Measurements from ENCODE around the gene PDE4D. TPM values are rescaled to one million over a fixed set of nuclear protein-coding genes. Genes with fewer than 3 reads are reported as not detected.

Gene PDE4D
- polyA plus RNA-seq, 1 donor, result 40.8 TPM

GRCh38 chr5:59130431-59130830 lies 763.1 kb downstream of the PDE4D start:
- no peak for DNase-seq

- no peak for DNase-seq
Observed at GRCh38 chr5:59128646-59129290, 764.8 kb downstream of the PDE4D start.

GRCh38 chr5:59126708-59127573 lies 766.6 kb downstream of the PDE4D start:
- DNase-seq, result peak; percentile 39

DNA sequence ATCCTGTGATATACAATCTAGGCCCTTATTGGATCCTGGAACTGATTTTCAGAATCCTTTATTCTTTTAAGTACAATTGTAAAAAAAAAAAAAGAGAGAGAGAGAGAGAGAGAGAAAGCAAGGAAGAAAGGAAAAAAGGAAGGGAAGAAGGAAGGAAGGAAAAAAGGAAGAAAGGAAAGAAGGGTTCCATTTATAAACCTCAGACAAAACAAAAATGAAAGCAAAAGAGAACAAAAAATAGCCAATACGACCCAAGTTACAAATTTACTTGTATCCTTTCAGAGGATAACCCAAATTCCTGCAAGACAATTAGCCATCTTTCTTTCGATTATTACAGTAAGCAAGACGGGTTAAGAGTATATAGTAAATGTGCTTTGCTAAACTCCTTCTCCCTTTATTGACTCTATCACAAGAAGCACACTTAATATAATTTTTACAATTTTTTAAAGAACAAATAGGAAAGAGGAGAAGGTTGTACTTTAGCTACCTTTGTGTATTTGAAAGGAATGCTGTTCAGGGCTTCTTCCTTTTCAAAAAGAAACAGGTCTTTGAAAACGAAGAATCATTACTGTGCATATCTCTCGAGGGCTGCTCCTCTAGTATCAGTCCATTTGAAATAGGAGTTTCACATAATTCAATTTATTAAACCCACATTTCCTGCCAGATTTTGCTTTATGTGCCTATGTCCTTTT lies 767.4 kb downstream of the PDE4D start:
- no peak for DNase-seq

- DNase-seq, result no peak
Observed at GRCh38 chr5:59125011-59125961, 768.2 kb downstream of the PDE4D start.

DNA sequence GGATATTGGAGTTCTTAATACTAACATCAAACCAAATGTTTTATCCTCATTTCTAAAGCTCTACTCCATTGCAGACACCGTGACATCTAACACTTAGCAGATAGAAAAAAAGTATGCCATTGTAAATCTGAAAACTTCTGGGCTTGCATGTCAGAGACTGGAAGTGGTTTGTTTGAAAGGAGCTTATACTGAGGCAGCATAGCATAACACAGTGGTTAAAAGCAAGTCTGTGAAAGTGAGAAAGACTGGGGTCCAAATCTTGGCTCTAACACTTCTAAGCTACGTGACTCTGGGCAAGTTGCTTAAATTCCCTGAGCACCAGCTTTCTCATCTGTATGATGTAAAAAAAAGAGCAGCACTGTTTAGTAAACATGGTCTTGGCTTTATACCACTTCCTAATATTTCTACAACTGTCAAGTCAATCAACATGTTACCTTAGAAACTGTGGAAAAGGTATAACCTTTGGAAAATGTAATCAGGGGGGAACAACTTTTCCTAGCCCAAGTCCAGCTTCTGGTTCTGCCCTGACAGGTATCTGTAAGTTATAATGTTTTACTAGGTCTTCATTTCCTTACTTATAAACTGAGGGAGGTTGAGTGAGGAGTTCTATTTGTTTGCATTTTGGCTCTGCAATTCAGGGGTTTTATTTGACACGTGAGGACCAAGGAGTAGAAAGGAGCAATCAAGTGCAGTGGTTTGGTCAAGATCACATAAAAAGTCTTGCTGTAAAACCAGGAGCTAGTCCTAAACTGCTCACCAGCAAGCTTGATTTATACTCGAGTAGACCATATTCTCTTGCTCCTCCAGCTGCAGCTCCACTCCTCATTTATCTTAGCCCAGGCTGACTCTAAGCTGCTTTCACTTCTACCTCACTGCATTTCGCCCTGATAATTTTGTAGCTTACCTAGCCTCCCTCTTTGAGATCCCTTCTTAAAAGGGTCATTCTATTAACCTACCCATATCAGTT lies 769.6 kb downstream of the PDE4D start:
- no peak for DNase-seq

GRCh38 chr5:59119480-59119879 lies 774.0 kb downstream of the PDE4D start:
- DNase-seq, result no peak

- no peak for DNase-seq
Observed at GRCh38 chr5:59117320-59117719, 776.2 kb downstream of the PDE4D start.

GRCh38 chr5:59116231-59116865 lies 777.2 kb downstream of the PDE4D start:
- DNase-seq, result no peak

GRCh38 chr5:59115345-59115744 lies 778.2 kb downstream of the PDE4D start:
- DNase-seq, result no peak

GRCh38 chr5:59109383-59109782 lies 784.1 kb downstream of the PDE4D start:
- DNase-seq, result no peak

- no peak for DNase-seq
Observed at GRCh38 chr5:59107692-59108091, 785.8 kb downstream of the PDE4D start.

GRCh38 chr5:59104400-59105127 lies 789.0 kb downstream of the PDE4D start:
- DNase-seq, result peak; percentile 15

DNA sequence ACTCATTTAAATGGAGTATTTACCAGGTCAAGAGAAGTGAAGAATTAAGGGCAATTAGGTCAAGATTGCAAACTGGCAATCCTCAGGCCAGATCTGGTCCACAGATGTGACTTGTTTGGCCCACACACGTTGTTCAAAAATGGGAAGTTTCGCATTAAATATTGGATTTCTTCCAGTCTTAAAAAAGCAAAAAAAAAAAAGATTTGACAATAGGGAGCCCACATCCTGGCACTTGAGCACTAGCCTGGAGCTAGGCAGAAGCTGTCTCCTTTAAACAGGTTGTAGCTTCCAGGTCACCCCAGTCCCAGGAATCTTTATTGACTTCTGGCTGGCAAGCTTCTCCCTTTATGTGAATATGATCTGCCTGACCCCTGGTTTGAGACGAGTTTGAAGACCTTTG lies 790.2 kb downstream of the PDE4D start:
- DNase-seq, result no peak

DNA sequence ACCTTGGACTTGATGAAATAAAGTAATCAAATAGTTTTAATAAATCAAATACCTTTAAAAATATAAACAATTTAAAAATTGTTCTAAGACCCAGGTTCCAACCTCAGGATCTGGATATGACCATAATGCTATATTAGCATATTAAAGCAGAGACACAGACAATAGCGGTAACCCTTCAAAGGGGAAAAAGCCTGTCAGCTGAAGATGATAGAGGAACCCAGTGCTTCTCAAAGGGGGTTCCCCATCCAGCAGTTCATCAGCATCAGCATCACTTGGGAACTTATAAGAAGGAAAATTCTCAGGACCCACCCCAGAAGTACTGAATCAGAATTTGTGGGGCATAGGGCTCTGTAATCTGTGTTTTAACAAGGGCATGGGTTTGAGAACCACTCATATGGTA lies 791.1 kb downstream of the PDE4D start:
- no peak for DNase-seq

- no peak for DNase-seq
Observed at GRCh38 chr5:59100875-59101274, 792.7 kb downstream of the PDE4D start.

DNA sequence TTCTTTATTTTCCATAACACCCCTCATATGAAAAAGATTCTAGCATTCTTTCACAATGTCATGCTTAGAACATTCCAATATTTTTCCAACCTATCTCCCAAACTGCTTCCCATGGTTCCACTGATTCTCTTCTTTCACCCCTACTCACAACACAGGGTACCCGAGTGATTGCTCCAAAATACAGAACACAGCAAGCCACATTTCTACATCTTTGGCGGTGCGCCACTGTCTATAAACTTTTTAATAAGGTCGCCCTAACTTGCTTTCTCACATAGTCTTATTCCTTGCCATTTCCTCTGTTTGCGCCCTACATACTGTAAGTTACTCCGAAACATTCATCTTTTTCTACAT lies 793.6 kb downstream of the PDE4D start:
- DNase-seq, result no peak

GRCh38 chr5:59099270-59099994 lies 794.1 kb downstream of the PDE4D start:
- DNase-seq, result no peak

DNA sequence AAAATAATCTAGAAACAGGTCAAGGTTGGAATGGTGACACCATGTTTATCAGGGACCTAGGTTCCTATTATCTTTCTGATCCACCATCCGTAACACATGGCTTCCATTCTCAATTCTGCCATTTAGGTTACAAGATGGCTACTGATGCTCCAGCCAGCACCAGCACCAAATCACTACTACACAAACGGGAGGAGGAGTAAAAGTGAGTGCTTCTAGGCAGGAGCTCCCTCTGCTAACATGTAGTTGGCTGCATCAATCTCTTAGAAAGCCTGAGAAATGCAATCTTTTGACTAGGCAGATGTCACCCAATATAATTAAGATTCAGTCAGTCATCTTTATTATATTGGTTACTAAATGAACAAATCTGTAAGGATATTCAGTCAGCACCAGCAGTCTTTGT lies 794.8 kb downstream of the PDE4D start:
- no peak for DNase-seq

Measured in hindlimb muscle (tissue), 1 donor.